22Rv1 (cell line): Measurements from ENCODE around the gene HMG20B.

Experiments
- ZFX ChIP-seq: fragments of 450-650 bp; IDR thresholded peaks from 2 replicates; pipeline ENCODE4 v1.6.1; 2017; ENCODE audit warnings: antibody characterized with exemption, borderline replicate concordance
- TF ChIP-seq, protein P1 (sequence below): fragments of 450-650 bp; IDR thresholded peaks from 2 replicates; pipeline ENCODE4 v1.5.1; 2017; ENCODE audit warnings: mild to moderate bottlenecking

DNA sequence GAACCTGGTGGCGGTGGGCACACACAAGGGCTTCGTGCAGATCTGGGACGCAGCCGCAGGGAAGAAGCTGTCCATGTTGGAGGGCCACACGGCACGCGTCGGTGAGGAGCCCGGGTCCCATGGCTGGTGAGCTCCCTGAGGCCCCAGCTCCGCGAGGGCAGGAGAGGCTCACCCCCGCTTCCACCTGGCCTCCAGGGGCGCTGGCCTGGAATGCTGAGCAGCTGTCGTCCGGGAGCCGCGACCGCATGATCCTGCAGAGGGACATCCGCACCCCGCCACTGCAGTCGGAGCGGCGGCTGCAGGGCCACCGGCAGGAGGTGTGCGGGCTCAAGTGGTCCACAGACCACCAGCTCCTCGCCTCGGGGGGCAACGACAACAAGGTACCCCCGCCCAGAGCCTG, 41.0 kb upstream of the HMG20B start:
- TF ChIP-seq, protein P1, sequence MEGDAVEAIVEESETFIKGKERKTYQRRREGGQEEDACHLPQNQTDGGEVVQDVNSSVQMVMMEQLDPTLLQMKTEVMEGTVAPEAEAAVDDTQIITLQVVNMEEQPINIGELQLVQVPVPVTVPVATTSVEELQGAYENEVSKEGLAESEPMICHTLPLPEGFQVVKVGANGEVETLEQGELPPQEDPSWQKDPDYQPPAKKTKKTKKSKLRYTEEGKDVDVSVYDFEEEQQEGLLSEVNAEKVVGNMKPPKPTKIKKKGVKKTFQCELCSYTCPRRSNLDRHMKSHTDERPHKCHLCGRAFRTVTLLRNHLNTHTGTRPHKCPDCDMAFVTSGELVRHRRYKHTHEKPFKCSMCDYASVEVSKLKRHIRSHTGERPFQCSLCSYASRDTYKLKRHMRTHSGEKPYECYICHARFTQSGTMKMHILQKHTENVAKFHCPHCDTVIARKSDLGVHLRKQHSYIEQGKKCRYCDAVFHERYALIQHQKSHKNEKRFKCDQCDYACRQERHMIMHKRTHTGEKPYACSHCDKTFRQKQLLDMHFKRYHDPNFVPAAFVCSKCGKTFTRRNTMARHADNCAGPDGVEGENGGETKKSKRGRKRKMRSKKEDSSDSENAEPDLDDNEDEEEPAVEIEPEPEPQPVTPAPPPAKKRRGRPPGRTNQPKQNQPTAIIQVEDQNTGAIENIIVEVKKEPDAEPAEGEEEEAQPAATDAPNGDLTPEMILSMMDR = no peak
- no peak for TF ChIP-seq ZFX
